Lung microvascular endothelial cell (primary cell): ENCODE data around the gene MAPK13. TPM values are rescaled to one million over a fixed set of nuclear protein-coding genes. Genes with fewer than 3 reads are reported as not detected.

ENCODE experiments used
- DNase-seq, 2 donors: peaks; one replicate each; pipeline versions ENCODE4 v3.0.0 to v3.0.0-alpha.2; 2010; ENCODE audit warnings: low read depth in 2 of 2
- total RNA-seq: library from RNA; depleted of rRNA; stranded (reverse); fragments of >200 nt; gene quantifications from 2 replicates; pipeline ENCODE4 v1.2.1, GENCODE V29; 2014

MAPK13 gene
- total RNA-seq, 1 donor from 2014 or later: 3.2 TPM

DNA sequence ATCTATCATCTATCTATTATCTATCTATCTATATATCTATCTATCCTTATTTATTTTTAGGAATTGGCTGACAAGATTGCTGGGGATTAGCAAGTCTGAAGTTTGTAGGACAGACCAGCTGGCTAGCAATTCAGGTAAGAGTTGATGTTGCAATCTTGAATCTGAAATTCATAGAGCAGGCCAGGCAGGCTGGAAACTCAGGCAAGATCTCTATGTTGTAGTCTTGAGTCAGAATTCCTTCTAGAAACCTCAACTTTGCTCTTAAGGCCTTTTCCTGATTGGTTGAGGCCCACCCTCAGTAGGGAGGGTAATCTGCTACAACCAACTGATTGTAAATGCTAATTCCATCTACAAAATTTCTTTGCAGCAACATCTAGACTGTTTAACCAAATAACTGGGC lies 19.2 kb downstream of the MAPK13 start:
- no peak for DNase-seq

- DNase-seq: no peak
These were observed 20.0 kb downstream of the MAPK13 start for GRCh38 chr6:36150283-36150682.

- DNase-seq: no peak
These were observed 24.0 kb downstream of the MAPK13 start for GRCh38 chr6:36154286-36154685.

- no peak for DNase-seq
These were observed 25.3 kb downstream of the MAPK13 start for GRCh38 chr6:36155662-36156061.

GRCh38 chr6:36160147-36160760 lies 29.9 kb downstream of the MAPK13 start:
- no peak for DNase-seq

DNA sequence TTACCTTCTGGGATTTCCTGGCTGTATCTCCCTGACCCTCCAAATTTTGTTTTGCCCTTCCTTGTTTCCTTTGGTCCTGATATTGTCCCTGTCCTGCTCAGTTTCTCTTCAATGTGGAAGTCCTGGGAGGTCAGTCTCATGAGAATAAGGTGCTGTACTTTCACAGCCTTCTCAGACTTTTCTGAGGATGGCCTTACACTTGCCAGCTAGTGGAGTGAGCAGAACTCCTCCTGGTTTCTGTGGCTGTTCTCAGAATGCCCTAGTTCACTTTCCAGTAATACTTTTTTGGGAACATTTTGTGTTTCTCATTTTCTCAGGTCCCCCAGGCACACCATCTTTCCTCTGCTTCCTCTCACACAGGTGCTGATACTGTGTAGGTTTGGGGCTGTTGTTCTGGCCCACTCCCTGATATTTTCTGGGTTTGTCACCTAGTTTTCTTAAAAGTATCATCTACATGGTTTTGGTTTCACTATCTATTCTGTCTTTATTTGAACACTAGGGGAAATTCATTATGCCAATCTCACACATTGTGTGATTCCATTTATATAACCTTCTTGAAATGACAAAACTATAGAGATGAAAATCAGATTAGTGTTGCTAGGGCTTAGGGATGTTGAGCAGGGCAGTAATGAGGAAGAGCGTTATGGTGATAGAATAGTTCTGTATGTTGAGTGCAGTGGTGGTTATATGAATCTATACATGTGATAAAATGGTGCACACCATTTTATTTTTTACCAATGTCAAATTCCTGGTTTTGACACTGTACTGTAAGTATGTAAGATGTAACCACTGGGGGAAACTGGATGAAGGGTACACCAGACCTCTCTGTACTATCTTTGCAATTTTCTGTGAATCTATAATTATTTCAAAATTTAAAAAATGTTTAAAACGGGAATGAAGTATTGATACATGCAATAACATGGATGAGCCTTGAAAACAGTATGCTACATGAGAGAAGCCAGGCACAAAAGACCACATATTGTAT lies 39.0 kb downstream of the MAPK13 start:
- no peak for DNase-seq

DNA sequence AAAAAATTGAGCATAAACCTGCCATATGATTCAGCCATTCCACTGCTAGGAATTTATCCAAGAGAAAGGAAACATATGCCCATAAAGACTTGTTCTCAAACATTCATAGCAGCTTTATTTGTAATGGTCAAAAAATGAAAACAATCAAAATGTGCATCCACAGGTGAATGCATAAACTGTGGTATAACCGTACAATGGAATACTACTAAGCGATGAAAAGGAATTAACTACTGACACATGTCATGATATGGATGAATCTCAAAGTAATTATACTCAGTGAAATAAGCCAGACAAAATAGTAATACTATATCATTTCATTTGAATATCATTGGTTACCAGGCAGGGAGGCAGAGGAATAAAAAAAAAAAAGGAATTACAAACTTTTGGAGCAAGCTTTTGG lies 40.4 kb downstream of the MAPK13 start:
- no peak for DNase-seq

GRCh38 chr6:36171573-36171972 lies 41.3 kb downstream of the MAPK13 start:
- no peak for DNase-seq

DNA sequence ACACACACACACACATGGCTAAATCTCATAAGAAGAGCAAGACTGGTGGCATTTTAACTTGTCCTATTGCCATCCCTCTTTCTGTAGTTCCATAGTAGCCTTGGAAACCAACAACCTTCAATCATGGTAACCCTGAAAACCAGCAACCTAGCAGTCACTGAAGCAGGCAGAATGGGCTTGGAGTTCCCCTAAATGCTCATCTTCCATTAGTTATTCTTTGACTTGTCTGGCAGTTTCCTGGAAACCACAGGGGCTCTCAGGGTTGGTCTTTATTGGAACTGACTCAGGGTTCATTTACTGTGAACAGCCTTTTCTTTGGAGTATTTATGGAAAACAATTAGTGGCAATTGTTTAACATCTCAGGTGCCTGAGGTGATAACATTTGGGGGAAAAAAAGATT lies 46.9 kb downstream of the MAPK13 start:
- no peak for DNase-seq

GRCh38 chr6:36178544-36178943 lies 48.2 kb downstream of the MAPK13 start:
- no peak for DNase-seq

- DNase-seq: no peak
These were observed 49.8 kb downstream of the MAPK13 start for GRCh38 chr6:36180126-36180525.

DNA sequence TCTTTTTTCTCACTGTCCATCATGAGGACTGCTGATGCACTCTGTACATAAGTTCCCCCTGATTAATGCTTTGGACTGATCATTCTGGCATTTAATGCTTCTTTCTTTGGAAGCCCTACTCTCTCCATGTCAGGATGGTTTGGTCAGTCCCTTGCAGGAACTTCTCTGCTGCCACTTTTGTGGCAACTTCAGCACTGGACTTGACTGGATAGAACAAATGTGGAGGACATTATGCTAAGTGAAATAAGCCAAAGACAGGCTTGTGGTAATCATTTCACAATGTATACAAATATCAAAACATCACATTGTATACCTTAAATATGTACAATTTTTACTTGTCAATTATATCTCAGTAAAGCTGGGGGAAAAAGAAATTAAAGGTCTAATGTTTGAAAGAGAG lies 54.0 kb downstream of the MAPK13 start:
- no peak for DNase-seq

GRCh38 chr6:36186199-36186598 lies 55.9 kb downstream of the MAPK13 start:
- no peak for DNase-seq

DNA sequence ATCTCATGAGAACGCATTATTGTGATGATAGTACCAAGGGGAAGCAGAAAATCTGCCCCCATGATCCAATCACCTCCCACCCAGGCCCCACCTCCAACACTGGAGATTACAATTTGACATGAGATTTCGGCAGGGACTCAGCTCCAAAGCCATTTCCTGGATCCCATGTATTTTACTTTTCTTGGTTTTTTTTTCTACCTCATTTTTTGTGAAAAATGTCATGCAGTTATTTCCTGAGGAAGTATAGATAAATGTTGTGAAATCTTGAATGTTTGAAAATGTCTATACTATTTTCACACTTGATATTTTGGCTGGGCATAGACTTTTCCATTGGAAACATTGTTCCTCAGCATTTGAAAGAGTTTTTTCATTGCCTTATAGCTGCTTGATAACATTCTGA lies 57.1 kb downstream of the MAPK13 start:
- DNase-seq: peak; percentile 12 to 24

Other genes with a start within 250 kb of the MAPK13 start
- gene SRPK1, start 209.4 kb upstream of the MAPK13 start, total RNA-seq: 32.3 and 36.3 TPM in 2 replicates
- not detected in 2 replicates for gene SLC26A8, start 105.9 kb upstream of the MAPK13 start, total RNA-seq
- gene MAPK14, start 102.7 kb upstream of the MAPK13 start, total RNA-seq: 29.2 and 36.5 TPM in 2 replicates
- gene BRPF3, start 66.2 kb downstream of the MAPK13 start, total RNA-seq: 4.6 and 7.7 TPM in 2 replicates
- gene PNPLA1, start 139.5 kb downstream of the MAPK13 start, total RNA-seq: not detected in 2 replicates
- not detected in 2 replicates for gene BNIP5, start 206.4 kb downstream of the MAPK13 start, total RNA-seq